HepG2 (cell line): ENCODE measurements around the gene FAM111A. TPM values are rescaled to one million over a fixed set of nuclear protein-coding genes. Genes with fewer than 3 reads are reported as not detected.
A peak's percentile ranks its signal among the peaks of the same experiment; 100 is the strongest.

Experiments
- BCL6 ChIP-seq: IDR thresholded peaks from 2 replicates; pipeline ENCODE4 v1.6.1; 2016; ENCODE audit warnings: missing genetic modification reagents, missing compliant biosample characterization
- DRAP1 ChIP-seq: IDR thresholded peaks from 2 replicates; pipeline ENCODE4 v1.6.1; 2016; ENCODE audit warnings: missing genetic modification reagents, missing compliant biosample characterization
- ELK4 ChIP-seq: sonication (generic); formaldehyde crosslinking; IDR thresholded peaks from 2 replicates; pipeline ENCODE4 v1.9.0; 2021; ENCODE audit warnings: missing genetic modification reagents, borderline replicate concordance
- HCFC1 ChIP-seq: fragments of 150-350 bp; IDR thresholded peaks from 2 replicates; pipeline ENCODE4 v1.6.1; 2014; ENCODE audit warnings: low read depth, low read length
- JARID2 ChIP-seq: sonication (generic); formaldehyde crosslinking; IDR thresholded peaks from 2 replicates; pipeline ENCODE4 v1.8.1; 2023; ENCODE audit warnings: missing genetic modification reagents, inconsistent platforms; ENCODE audit not compliant: insufficient replicate concordance
- MTA1 ChIP-seq: sonication (generic); formaldehyde crosslinking; IDR thresholded peaks from 2 replicates; pipeline ENCODE4 v1.4.0; 2020; ENCODE audit warnings: missing genetic modification reagents, mild to moderate bottlenecking, borderline replicate concordance
- MTA3 ChIP-seq: sonication (generic); formaldehyde crosslinking; IDR thresholded peaks from 2 replicates; pipeline ENCODE4 v1.4.0; 2020; ENCODE audit warnings: missing genetic modification reagents
- NCOA2 ChIP-seq: sonication (generic); formaldehyde crosslinking; IDR thresholded peaks from 2 replicates; pipeline ENCODE4 v1.8.0; 2022; ENCODE audit warnings: inconsistent platforms
- NFKBIZ ChIP-seq: IDR thresholded peaks from 2 replicates; pipeline ENCODE4 v1.6.1; 2018; ENCODE audit warnings: missing genetic modification reagents, missing compliant biosample characterization
- PAX8 ChIP-seq: sonication (generic); formaldehyde crosslinking; IDR thresholded peaks from 2 replicates; pipeline ENCODE4 v1.8.0; 2022; ENCODE audit warnings: mild to moderate bottlenecking, missing genetic modification reagents, borderline replicate concordance
- SCMH1 ChIP-seq: sonication (generic); formaldehyde crosslinking; IDR thresholded peaks from 2 replicates; pipeline ENCODE4 v1.9.0; 2021; ENCODE audit warnings: missing genetic modification reagents, mild to moderate bottlenecking, borderline replicate concordance
- SOX13 ChIP-seq, 3 experiments: fragments of 450-650 bp in 1 of 3; sonication (generic) in 1 of 3; formaldehyde crosslinking in 1 of 3; IDR thresholded peaks in 2 of 3; conservative IDR thresholded peaks in 1 of 3; 2 replicates each; pipeline versions ENCODE4 v1.5.0 to v1.6.1; 2016 to 2020; ENCODE audit warnings: antibody characterized with exemption in 1 of 3, mild to moderate bottlenecking in 1 of 3, missing compliant biosample characterization in 1 of 3, missing genetic modification reagents in 1 of 3, moderate library complexity in 1 of 3
- TFDP2 ChIP-seq: sonication (generic); formaldehyde crosslinking; IDR thresholded peaks from 2 replicates; pipeline ENCODE4 v1.4.0; 2020; ENCODE audit warnings: missing genetic modification reagents
- ZNF10 ChIP-seq: sonication (generic); formaldehyde crosslinking; IDR thresholded peaks from 2 replicates; pipeline ENCODE4 v1.4.0; 2020; ENCODE audit warnings: mild to moderate bottlenecking, low read depth, missing genetic modification reagents, borderline replicate concordance
- ZNF205 ChIP-seq: IDR thresholded peaks from 2 replicates; pipeline ENCODE4 v1.6.1; 2018; ENCODE audit warnings: missing biosample characterization, missing genetic modification reagents
- ZNF432 ChIP-seq: sonication (generic); formaldehyde crosslinking; IDR thresholded peaks from 2 replicates; pipeline ENCODE4 v1.5.0; 2020; ENCODE audit warnings: missing genetic modification reagents, mild to moderate bottlenecking, borderline replicate concordance
- ZNF770 ChIP-seq: sonication (generic); formaldehyde crosslinking; IDR thresholded peaks from 2 replicates; pipeline ENCODE4 v1.5.0; 2020; ENCODE audit warnings: mild to moderate bottlenecking, missing genetic modification reagents
- polyA plus RNA-seq, 8 experiments: library from polyadenylated mRNA; depleted of rRNA in 3 of 8; stranded (reverse) in 7 of 8; unstranded in 1 of 8; fragments of >200 nt; fragmentation: Illumina TruSeq in 4 of 8; extraction: Trizol in 4 of 8; gene quantifications; 2 replicates each; pipeline versions ENCODE4 v1.2.1 to v1.2.3, GENCODE V29; 2011 to 2016; ENCODE audit warnings: low read depth in 4 of 8, missing spikeins in 1 of 8, mixed read lengths in 1 of 8; ENCODE audit not compliant: insufficient read depth in 1 of 8
- total RNA-seq, 5 experiments: library from RNA; depleted of rRNA; stranded (reverse); fragments of >200 nt; fragmentation: Illumina TruSeq; extraction: Trizol; gene quantifications; 2 replicates each; pipeline ENCODE4 v1.2.3, GENCODE V29; 2016; ENCODE audit warnings: low read depth in 1 of 5
- TF ChIP-seq, protein P1 (sequence below): sonication (generic); formaldehyde crosslinking; IDR thresholded peaks from 2 replicates; pipeline ENCODE4 v1.8.0; 2022; ENCODE audit warnings: missing genetic modification reagents, mild to moderate bottlenecking, inconsistent platforms, borderline replicate concordance
- TF ChIP-seq, protein P2 (sequence below): sonication (generic); formaldehyde crosslinking; IDR thresholded peaks from 2 replicates; pipeline ENCODE4 v1.4.0; 2020; ENCODE audit warnings: mild to moderate bottlenecking, low read depth, missing genetic modification reagents

The FAM111A gene
- total and polyA plus RNA-seq, 2 of the 13 experiments (the other 11 are each of a cell fraction or from before 2014, with no cell fraction given), result 3.2 to 13.5 TPM

GRCh38 chr11:59142530-59143507, at the start of gene FAM111A (continued):
- TF ChIP-seq DRAP1 (CRISPR knock-in tag) (no peak), PAX8 (CRISPR knock-in tag) (no peak), ZNF10 (CRISPR knock-in tag) (no peak), SCMH1 (CRISPR knock-in tag) (no peak), HCFC1 (no peak), BCL6 (CRISPR knock-in tag) (no peak), SOX13 (IDR thresholded peaks at IDR 0.05) (no peak), SOX13 (CRISPR knock-in tag; conservative IDR thresholded peaks at IDR 0.05 in 1 of 2, IDR thresholded peaks at IDR 0.05 in 1 of 2) (no peak), ZNF432 (no peak), MTA3 (no peak), NCOA2 (0 out of 2 replicates have a peak, but pooled peaks have one; percentile 12), JARID2 (CRISPR knock-in tag) (no peak), MTA1 (peak; percentile 88; the same call in 1 of the 2 replicates), TFDP2 (CRISPR knock-in tag) (peak; percentile 76), ZNF205 (CRISPR knock-in tag) (peak; percentile 54; the same call in 1 of the 2 replicates), ZNF770 (no peak; the same call in 1 of the 2 replicates), ELK4 (no peak), NFKBIZ (no peak)
- TF ChIP-seq, protein P1, sequence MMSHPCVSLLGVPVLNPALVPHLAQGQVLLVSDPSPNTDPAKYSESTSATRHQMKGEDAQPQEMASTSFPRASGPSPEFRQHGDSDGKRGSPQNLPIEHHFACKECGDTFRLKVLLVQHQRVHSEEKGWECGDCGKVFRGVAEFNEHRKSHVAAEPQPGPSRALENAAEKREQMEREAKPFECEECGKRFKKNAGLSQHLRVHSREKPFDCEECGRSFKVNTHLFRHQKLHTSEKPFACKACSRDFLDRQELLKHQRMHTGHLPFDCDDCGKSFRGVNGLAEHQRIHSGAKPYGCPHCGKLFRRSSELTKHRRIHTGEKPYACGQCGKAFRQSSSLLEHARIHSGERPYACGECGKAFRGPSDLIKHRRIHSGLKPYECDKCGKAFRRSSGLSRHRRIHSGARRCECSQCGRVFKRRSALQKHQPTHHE (CRISPR knock-in tag), result no peak; the same call in 1 of the 2 replicates
- TF ChIP-seq, protein P2, sequence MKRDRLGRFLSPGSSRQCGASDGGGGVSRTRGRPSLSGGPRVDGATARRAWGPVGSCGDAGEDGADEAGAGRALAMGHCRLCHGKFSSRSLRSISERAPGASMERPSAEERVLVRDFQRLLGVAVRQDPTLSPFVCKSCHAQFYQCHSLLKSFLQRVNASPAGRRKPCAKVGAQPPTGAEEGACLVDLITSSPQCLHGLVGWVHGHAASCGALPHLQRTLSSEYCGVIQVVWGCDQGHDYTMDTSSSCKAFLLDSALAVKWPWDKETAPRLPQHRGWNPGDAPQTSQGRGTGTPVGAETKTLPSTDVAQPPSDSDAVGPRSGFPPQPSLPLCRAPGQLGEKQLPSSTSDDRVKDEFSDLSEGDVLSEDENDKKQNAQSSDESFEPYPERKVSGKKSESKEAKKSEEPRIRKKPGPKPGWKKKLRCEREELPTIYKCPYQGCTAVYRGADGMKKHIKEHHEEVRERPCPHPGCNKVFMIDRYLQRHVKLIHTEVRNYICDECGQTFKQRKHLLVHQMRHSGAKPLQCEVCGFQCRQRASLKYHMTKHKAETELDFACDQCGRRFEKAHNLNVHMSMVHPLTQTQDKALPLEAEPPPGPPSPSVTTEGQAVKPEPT (CRISPR knock-in tag), result no peak
